Uterus (tissue), 2 donors: ENCODE measurements around the gene TBC1D25.

ENCODE experiments used
- CTCF ChIP-seq, 4 experiments: fragments of 200-600 bp in 2 of 4; fragments of 450-650 bp in 2 of 4; sonication (generic) in 2 of 4; IDR thresholded peaks; one replicate each; pipeline ENCODE4 v1.5.1; 2016 to 2019; ENCODE audit warnings: antibody characterized with exemption in 4 of 4, mild to moderate bottlenecking in 2 of 4, moderate library complexity in 1 of 4
- POLR2A ChIP-seq, 2 donors: fragments of 450-650 bp; IDR thresholded peaks; one replicate each; pipeline ENCODE4 v1.6.1; 2016; ENCODE audit warnings: antibody characterized with exemption in 2 of 2, mild to moderate bottlenecking in 1 of 2, moderate library complexity in 1 of 2

GRCh38 chrX:48540480-48540879 is 966 bp downstream of the TBC1D25 start:
- TF ChIP-seq CTCF (IDR thresholded peaks at IDR 0.05): no peak
- no peak for TF ChIP-seq POLR2A (IDR thresholded peaks at IDR 0.05)
